PC-9 (cell line): ENCODE results near the gene BACH2. TPM values are rescaled to one million over a fixed set of nuclear protein-coding genes. Genes with fewer than 3 reads are reported as not detected.

Experiments
- BruUV-seq: library from RNA; stranded (reverse); fragments of 400-500 nt; replicated peaks from 2 replicates; lab custom pipeline; 2021; lab: Mats Ljungman, UMichigan
- CTCF ChIA-PET: fragments of 300-600 bp; sonication (Branson Sonifier 250); formaldehyde crosslinking; loops from one replicate; lab custom pipeline; 2022; ENCODE audit warnings: antibody characterized with exemption; lab: Charles Lee
- POLR2A ChIA-PET: fragments of 300-600 bp; sonication (Branson Sonifier 250); formaldehyde crosslinking; loops from one replicate; lab custom pipeline; 2022; ENCODE audit warnings: antibody characterized with exemption; ENCODE audit not compliant: unreplicated experiment; lab: Charles Lee
- DNase-seq, 2 experiments: peaks; one replicate each; pipeline versions ENCODE4 v3.0.0 to v3.0.0-alpha.2; 2015 to 2022; ENCODE audit warnings: mixed read lengths in 1 of 2
- H2AFZ ChIP-seq: fragments of 200-600 bp; sonication (generic); 2 replicates; pipeline ENCODE4 v1.8.1; 2017; ENCODE audit warnings: antibody characterized with exemption
- H3F3A ChIP-seq: fragments of 200-600 bp; sonication (generic); 2 replicates; pipeline ENCODE4 v1.8.1; 2017; ENCODE audit warnings: antibody characterized with exemption, mild to moderate bottlenecking, low read depth; ENCODE audit not compliant: insufficient read depth
- H3K27ac ChIP-seq: fragments of 200-600 bp; sonication (generic); 2 replicates; pipeline ENCODE4 v1.6.1; 2016; ENCODE audit warnings: mixed run types
- H3K27me3 ChIP-seq: fragments of 200-600 bp; sonication (generic); 2 replicates; pipeline ENCODE4 v1.6.1; 2016; ENCODE audit warnings: low read depth, mixed run types; ENCODE audit not compliant: insufficient read depth
- H3K36me3 ChIP-seq: fragments of 200-600 bp; sonication (generic); 2 replicates; pipeline ENCODE4 v1.6.1; 2016; ENCODE audit warnings: low read depth, mixed run types
- H3K4me1 ChIP-seq: fragments of 200-600 bp; sonication (generic); replicated peaks from 2 replicates; pipeline ENCODE4 v1.6.1; 2016; ENCODE audit warnings: mixed run types; ENCODE audit not compliant: insufficient read depth
- H3K4me2 ChIP-seq: fragments of 200-600 bp; sonication (generic); 2 replicates; pipeline ENCODE4 v1.6.1; 2017; ENCODE audit warnings: mixed run types
- H3K4me3 ChIP-seq: fragments of 200-600 bp; sonication (generic); 2 replicates; pipeline ENCODE4 v1.6.1; 2016; ENCODE audit warnings: mixed run types
- H3K79me2 ChIP-seq: fragments of 200-600 bp; sonication (generic); 2 replicates; pipeline ENCODE4 v1.6.1; 2017; ENCODE audit warnings: low read depth, mixed run types
- H3K9me2 ChIP-seq: fragments of 200-600 bp; sonication (generic); 2 replicates; pipeline ENCODE4 v1.8.1; 2017; ENCODE audit warnings: mild to moderate bottlenecking; ENCODE audit not compliant: insufficient read depth
- H3K9me3 ChIP-seq: fragments of 200-600 bp; sonication (generic); 2 replicates; pipeline ENCODE4 v1.8.1; 2016; ENCODE audit warnings: low read depth; ENCODE audit not compliant: insufficient read depth
- H4K20me1 ChIP-seq: fragments of 200-600 bp; sonication (generic); 2 replicates; pipeline ENCODE4 v1.8.1; 2017; ENCODE audit not compliant: insufficient read depth
- CTCF ChIP-seq: fragments of 200-600 bp; sonication (generic); conservative IDR thresholded peaks from 2 replicates; pipeline ENCODE4 v1.6.1; 2017; ENCODE audit warnings: mixed run types, antibody characterized with exemption, mild to moderate bottlenecking, moderate library complexity
- EZH2 ChIP-seq: fragments of 200-600 bp; sonication (generic); IDR thresholded peaks from 2 replicates; pipeline ENCODE4 v1.8.0; 2017; ENCODE audit warnings: antibody characterized with exemption, low read depth
- intact Hi-C: fragments of 100-400 bp; cut with micrococcal nuclease; formaldehyde crosslinking; loops from one replicate; pipeline ENCODE4 v1.10.0; 2022; ENCODE audit not compliant: unreplicated experiment
- total RNA-seq: library from RNA; stranded (reverse); gene quantifications from 2 replicates; pipeline ENCODE4 v1.2.3, GENCODE V29; 2021

BACH2 gene
- total RNA-seq, 1 experiment from 2014 or later = 2.3 TPM

- Histone ChIP-seq H3K4me3 (no peak overlapping the region), H3K27me3 (no peaks in the 10 kb centered on the region), H3K4me2 (no peak overlapping the region), H3K9me2 (no peaks in the 10 kb centered on the region), H3K4me1 (no peaks in the 10 kb centered on the region), H2AFZ (no peak overlapping the region), H3K27ac (no peak overlapping the region), H3K9me3 (no peaks in the 10 kb centered on the region), H3K79me2 (no peaks in the 10 kb centered on the region), H4K20me1 (no peaks in the 10 kb centered on the region), H3K36me3 (no peaks in the 10 kb centered on the region), H3F3A (no peaks in the 10 kb centered on the region)
- ChIA-PET POLR2A (no interaction called here), CTCF (no interaction called here)
- intact Hi-C loops = loop anchor here (10.0 kb wide), 1 partner anchor 451 kb away; no protein-coding TSS in a partner anchor
- no peak for TF ChIP-seq CTCF
- TF ChIP-seq EZH2 = no peak
- no peak for DNase-seq
- no TSS peak for BruUV-seq
Measured at GRCh38 chr6:89944181-89944755, 352.4 kb downstream of the BACH2 start.

GRCh38 chr6:89942601-89943000, 354.0 kb downstream of the BACH2 start:
- Histone ChIP-seq H3K36me3 (no peaks in the 10 kb centered on the region), H3K4me2 (no peak overlapping the region), H3K4me1 (no peaks in the 10 kb centered on the region), H2AFZ (no peak overlapping the region), H3F3A (no peaks in the 10 kb centered on the region), H3K9me3 (no peaks in the 10 kb centered on the region), H3K9me2 (no peaks in the 10 kb centered on the region), H4K20me1 (no peaks in the 10 kb centered on the region), H3K27me3 (no peaks in the 10 kb centered on the region), H3K79me2 (no peaks in the 10 kb centered on the region), H3K27ac (no peak overlapping the region), H3K4me3 (no peak overlapping the region)
- ChIA-PET CTCF (interaction anchor here (0.5 to 0.6 kb wide), 2 partner anchors 13 to 468 kb away, joined by 3 to 6 read pairs; no protein-coding TSS in a partner anchor), POLR2A (interaction anchor here (0.6 kb wide), 1 partner anchor 9 kb away, joined by 5 read pairs; no protein-coding TSS in a partner anchor)
- no TSS peak for BruUV-seq
- intact Hi-C loops = loop anchor here (10.0 kb wide), 1 partner anchor 452 kb away; no protein-coding TSS in a partner anchor
- TF ChIP-seq CTCF (no peak), EZH2 (no peak)
- DNase-seq = no peak

GRCh38 chr6:89941763-89942497, 354.7 kb downstream of the BACH2 start:
- CTCF ChIA-PET = interaction anchor here (0.5 to 2.3 kb wide), 2 partner anchors 12 to 538 kb away, joined by 3 to 37 read pairs; no protein-coding TSS in a partner anchor
- intact Hi-C loops = loop anchor here (2.0 to 10.0 kb wide), 2 partner anchors 355 to 453 kb away; partner anchors contain the start of gene BACH2
- no peak overlapping the region for H2AFZ ChIP-seq

More at GRCh38 chr6:89941763-89942497, 354.7 kb downstream of the BACH2 start:
- Histone ChIP-seq H3K27me3 (no peaks in the 10 kb centered on the region), H4K20me1 (no peaks in the 10 kb centered on the region), H3F3A (no peaks in the 10 kb centered on the region), H3K27ac (no peak overlapping the region), H3K9me3 (no peaks in the 10 kb centered on the region), H3K4me1 (no peaks in the 10 kb centered on the region), H3K9me2 (no peaks in the 10 kb centered on the region), H3K79me2 (no peaks in the 10 kb centered on the region), H3K4me2 (no peak overlapping the region), H3K36me3 (no peaks in the 10 kb centered on the region), H3K4me3 (no peak overlapping the region)
- BruUV-seq = no TSS peak
- TF ChIP-seq CTCF (no peak), EZH2 (no peak)
- POLR2A ChIA-PET = interaction anchor here (0.6 kb wide), 1 partner anchor 9 kb away, joined by 5 read pairs; no protein-coding TSS in a partner anchor
- no peak for DNase-seq
